Measurements from ENCODE around the gene EPHB1.

The EPHB1 gene

GRCh38 chr3:135246027-135246426 lies 451.0 kb downstream of the EPHB1 start:
- H3K9ac ChIP-seq (ENCODE audit: low read depth, low read length), result no peak overlapping the region
- no peaks in the 10 kb centered on the region for H3K27me3 ChIP-seq (ENCODE audit: control insufficient read depth, insufficient read depth, low read length)
- H3K9me3 ChIP-seq (ENCODE audit: control insufficient read depth, insufficient read depth, low read length), result no peaks in the 10 kb centered on the region
- H3K4me1 ChIP-seq (ENCODE audit: control insufficient read depth, insufficient read depth, low read length), result peaks cover 5% of the 10 kb centered on the region; the same call in 1 of the 2 replicates
- no peak overlapping the region for H3K27ac ChIP-seq (ENCODE audit: low read depth, low read length)
- no peak overlapping the region for H3K4me3 ChIP-seq (ENCODE audit: low read depth, low read length)
- no peaks in the 10 kb centered on the region for H3K36me3 ChIP-seq (ENCODE audit: control insufficient read depth, insufficient read depth, low read length)

GRCh38 chr3:135248213-135248612 lies 453.2 kb downstream of the EPHB1 start:
- Histone ChIP-seq H3K4me1 (ENCODE audit: control insufficient read depth, insufficient read depth, low read length) (no peaks in the 10 kb centered on the region), H3K36me3 (ENCODE audit: control insufficient read depth, insufficient read depth, low read length) (no peaks in the 10 kb centered on the region), H3K9me3 (ENCODE audit: control insufficient read depth, insufficient read depth, low read length) (no peaks in the 10 kb centered on the region), H3K4me3 (ENCODE audit: low read depth, low read length) (no peak overlapping the region), H3K27me3 (ENCODE audit: control insufficient read depth, insufficient read depth, low read length) (no peaks in the 10 kb centered on the region), H3K27ac (ENCODE audit: low read depth, low read length) (no peak overlapping the region), H3K9ac (ENCODE audit: low read depth, low read length) (no peak overlapping the region)

- Histone ChIP-seq H3K27me3 (ENCODE audit: control insufficient read depth, insufficient read depth, low read length) (no peaks in the 10 kb centered on the region), H3K27ac (ENCODE audit: low read depth, low read length) (no peak overlapping the region), H3K9ac (ENCODE audit: low read depth, low read length) (no peak overlapping the region), H3K36me3 (ENCODE audit: control insufficient read depth, insufficient read depth, low read length) (no peaks in the 10 kb centered on the region), H3K4me3 (ENCODE audit: low read depth, low read length) (no peak overlapping the region), H3K9me3 (ENCODE audit: control insufficient read depth, insufficient read depth, low read length) (no peaks in the 10 kb centered on the region), H3K4me1 (ENCODE audit: control insufficient read depth, insufficient read depth, low read length) (no peaks in the 10 kb centered on the region)
These were observed 454.1 kb downstream of the EPHB1 start for GRCh38 chr3:135249186-135249585.

GRCh38 chr3:135258916-135259315 lies 463.9 kb downstream of the EPHB1 start:
- Histone ChIP-seq H3K36me3 (ENCODE audit: control insufficient read depth, insufficient read depth, low read length) (no peaks in the 10 kb centered on the region), H3K27ac (ENCODE audit: low read depth, low read length) (no peak overlapping the region), H3K9ac (ENCODE audit: low read depth, low read length) (no peak overlapping the region), H3K27me3 (ENCODE audit: control insufficient read depth, insufficient read depth, low read length) (no peaks in the 10 kb centered on the region), H3K9me3 (ENCODE audit: control insufficient read depth, insufficient read depth, low read length) (0 out of 2 replicates have a peak, but pooled peaks cover 4% of the 10 kb centered on the region), H3K4me1 (ENCODE audit: control insufficient read depth, insufficient read depth, low read length) (peaks cover 14% of the 10 kb centered on the region), H3K4me3 (ENCODE audit: low read depth, low read length) (no peak overlapping the region)

- no peaks in the 10 kb centered on the region for H3K36me3 ChIP-seq (ENCODE audit: control insufficient read depth, insufficient read depth, low read length)
- peak overlapping the region; percentile 46 for H3K27ac ChIP-seq (ENCODE audit: low read depth, low read length)
- H3K9ac ChIP-seq (ENCODE audit: low read depth, low read length), result 0 out of 2 replicates have a peak overlapping the region, but pooled peaks have one; percentile 9
- peaks cover 15% of the 10 kb centered on the region for H3K4me1 ChIP-seq (ENCODE audit: control insufficient read depth, insufficient read depth, low read length)
- H3K9me3 ChIP-seq (ENCODE audit: control insufficient read depth, insufficient read depth, low read length), result 0 out of 2 replicates have a peak, but pooled peaks cover 4% of the 10 kb centered on the region
- H3K4me3 ChIP-seq (ENCODE audit: low read depth, low read length), result no peak overlapping the region
- no peaks in the 10 kb centered on the region for H3K27me3 ChIP-seq (ENCODE audit: control insufficient read depth, insufficient read depth, low read length)
These were observed 465.0 kb downstream of the EPHB1 start for GRCh38 chr3:135260025-135260424.

GRCh38 chr3:135261214-135261775 lies 466.2 kb downstream of the EPHB1 start:
- Histone ChIP-seq H3K4me3 (ENCODE audit: low read depth, low read length) (no peak overlapping the region), H3K27me3 (ENCODE audit: control insufficient read depth, insufficient read depth, low read length) (no peaks in the 10 kb centered on the region), H3K9me3 (ENCODE audit: control insufficient read depth, insufficient read depth, low read length) (0 out of 2 replicates have a peak, but pooled peaks cover 4% of the 10 kb centered on the region), H3K36me3 (ENCODE audit: control insufficient read depth, insufficient read depth, low read length) (no peaks in the 10 kb centered on the region), H3K4me1 (ENCODE audit: control insufficient read depth, insufficient read depth, low read length) (peaks cover 23% of the 10 kb centered on the region), H3K9ac (ENCODE audit: low read depth, low read length) (no peak overlapping the region), H3K27ac (ENCODE audit: low read depth, low read length) (no peak overlapping the region)

- no peak overlapping the region for H3K9ac ChIP-seq (ENCODE audit: low read depth, low read length)
- H3K27ac ChIP-seq (ENCODE audit: low read depth, low read length), result no peak overlapping the region
- no peaks in the 10 kb centered on the region for H3K36me3 ChIP-seq (ENCODE audit: control insufficient read depth, insufficient read depth, low read length)
- peaks cover 23% of the 10 kb centered on the region for H3K4me1 ChIP-seq (ENCODE audit: control insufficient read depth, insufficient read depth, low read length)
- 0 out of 2 replicates have a peak, but pooled peaks cover 4% of the 10 kb centered on the region for H3K9me3 ChIP-seq (ENCODE audit: control insufficient read depth, insufficient read depth, low read length)
- H3K27me3 ChIP-seq (ENCODE audit: control insufficient read depth, insufficient read depth, low read length), result no peaks in the 10 kb centered on the region
- H3K4me3 ChIP-seq (ENCODE audit: low read depth, low read length), result no peak overlapping the region
These were observed 466.9 kb downstream of the EPHB1 start for GRCh38 chr3:135261916-135262315.

- H3K4me1 ChIP-seq (ENCODE audit: control insufficient read depth, insufficient read depth, low read length), result peaks cover 23% of the 10 kb centered on the region
- 0 out of 2 replicates have a peak, but pooled peaks cover 4% of the 10 kb centered on the region for H3K9me3 ChIP-seq (ENCODE audit: control insufficient read depth, insufficient read depth, low read length)
- H3K27me3 ChIP-seq (ENCODE audit: control insufficient read depth, insufficient read depth, low read length), result no peaks in the 10 kb centered on the region
These were observed 467.4 kb downstream of the EPHB1 start for GRCh38 chr3:135262441-135262840.

GRCh38 chr3:135263331-135263730 lies 468.3 kb downstream of the EPHB1 start:
- Histone ChIP-seq H3K4me1 (ENCODE audit: control insufficient read depth, insufficient read depth, low read length) (peaks cover 23% of the 10 kb centered on the region), H3K4me3 (ENCODE audit: low read depth, low read length) (no peak overlapping the region), H3K9me3 (ENCODE audit: control insufficient read depth, insufficient read depth, low read length) (0 out of 2 replicates have a peak, but pooled peaks cover 2% of the 10 kb centered on the region), H3K9ac (ENCODE audit: low read depth, low read length) (no peak overlapping the region), H3K27ac (ENCODE audit: low read depth, low read length) (no peak overlapping the region), H3K36me3 (ENCODE audit: control insufficient read depth, insufficient read depth, low read length) (no peaks in the 10 kb centered on the region), H3K27me3 (ENCODE audit: control insufficient read depth, insufficient read depth, low read length) (no peaks in the 10 kb centered on the region)

More at GRCh38 chr3:135262441-135262840, 467.4 kb downstream of the EPHB1 start:
- Histone ChIP-seq H3K9ac (ENCODE audit: low read depth, low read length) (no peak overlapping the region), H3K4me3 (ENCODE audit: low read depth, low read length) (no peak overlapping the region), H3K36me3 (ENCODE audit: control insufficient read depth, insufficient read depth, low read length) (no peaks in the 10 kb centered on the region), H3K27ac (ENCODE audit: low read depth, low read length) (no peak overlapping the region)

GRCh38 chr3:135267487-135267886 lies 472.4 kb downstream of the EPHB1 start:
- H3K4me3 ChIP-seq (ENCODE audit: low read depth, low read length), result no peak overlapping the region
- H3K4me1 ChIP-seq (ENCODE audit: control insufficient read depth, insufficient read depth, low read length), result peaks cover 9% of the 10 kb centered on the region
- H3K36me3 ChIP-seq (ENCODE audit: control insufficient read depth, insufficient read depth, low read length), result no peaks in the 10 kb centered on the region

GRCh38 chr3:135268941-135269532 lies 474.0 kb downstream of the EPHB1 start:
- Histone ChIP-seq H3K9me3 (ENCODE audit: control insufficient read depth, insufficient read depth, low read length) (no peaks in the 10 kb centered on the region), H3K4me3 (ENCODE audit: low read depth, low read length) (no peak overlapping the region), H3K27ac (ENCODE audit: low read depth, low read length) (no peak overlapping the region), H3K4me1 (ENCODE audit: control insufficient read depth, insufficient read depth, low read length) (peaks cover 9% of the 10 kb centered on the region), H3K9ac (ENCODE audit: low read depth, low read length) (no peak overlapping the region), H3K27me3 (ENCODE audit: control insufficient read depth, insufficient read depth, low read length) (no peaks in the 10 kb centered on the region), H3K36me3 (ENCODE audit: control insufficient read depth, insufficient read depth, low read length) (no peaks in the 10 kb centered on the region)

More at GRCh38 chr3:135267487-135267886, 472.4 kb downstream of the EPHB1 start:
- no peak overlapping the region for H3K9ac ChIP-seq (ENCODE audit: low read depth, low read length)
- no peaks in the 10 kb centered on the region for H3K27me3 ChIP-seq (ENCODE audit: control insufficient read depth, insufficient read depth, low read length)
- no peaks in the 10 kb centered on the region for H3K9me3 ChIP-seq (ENCODE audit: control insufficient read depth, insufficient read depth, low read length)
- H3K27ac ChIP-seq (ENCODE audit: low read depth, low read length), result no peak overlapping the region
